ENCODE data around the gene TRIM52.
A peak's percentile ranks its signal among the peaks of the same experiment; 100 is the strongest.

TRIM52 gene

DNA sequence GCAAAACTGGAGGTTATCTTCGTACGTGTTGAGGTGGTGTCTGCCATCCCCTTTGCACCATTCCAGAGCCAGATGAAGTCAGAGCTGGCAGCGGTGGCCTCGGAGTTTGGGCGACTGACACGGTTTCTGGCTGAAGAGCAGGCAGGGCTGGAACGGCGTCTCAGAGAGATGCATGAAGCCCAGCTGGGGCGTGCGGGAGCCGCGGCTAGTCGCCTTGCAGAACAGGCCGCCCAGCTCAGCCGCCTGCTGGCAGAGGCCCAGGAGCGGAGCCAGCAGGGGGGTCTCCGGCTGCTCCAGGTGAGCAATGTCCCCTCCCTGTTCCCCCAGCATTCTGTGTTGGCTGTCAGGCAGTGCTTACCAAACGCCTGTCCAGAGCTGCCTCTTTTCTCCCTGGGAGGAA lies 28.4 kb downstream of the TRIM52 start:
- no peak for DNase-seq
- no peak for TF ChIP-seq GATA1 (IDR thresholded peaks at IDR 0.05; ENCODE audit: low read depth, low read length)
- no peak for TF ChIP-seq POLR2A (IDR thresholded peaks at IDR 0.05; ENCODE audit: low read length)

DNA sequence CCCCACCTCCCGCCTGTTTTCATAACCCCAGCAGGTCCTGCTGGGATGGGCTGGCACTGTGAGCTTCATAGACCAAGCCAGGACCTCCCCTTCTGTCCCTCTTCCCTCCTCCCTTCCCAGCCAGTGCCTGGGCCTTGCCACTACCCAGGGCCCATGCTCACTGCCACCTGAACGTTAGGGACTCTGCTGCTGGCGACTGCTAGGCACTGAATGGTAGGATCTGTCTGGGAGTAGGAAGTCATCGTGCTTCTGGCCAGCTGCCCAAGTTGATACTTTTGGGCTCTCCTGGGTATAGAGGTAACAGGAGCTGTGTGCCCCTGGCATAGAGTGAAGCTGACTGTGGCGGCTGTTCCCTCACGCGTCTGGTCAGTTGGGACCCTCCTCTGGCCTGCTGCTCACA lies 29.5 kb downstream of the TRIM52 start:
- DNase-seq = no peak

DNA sequence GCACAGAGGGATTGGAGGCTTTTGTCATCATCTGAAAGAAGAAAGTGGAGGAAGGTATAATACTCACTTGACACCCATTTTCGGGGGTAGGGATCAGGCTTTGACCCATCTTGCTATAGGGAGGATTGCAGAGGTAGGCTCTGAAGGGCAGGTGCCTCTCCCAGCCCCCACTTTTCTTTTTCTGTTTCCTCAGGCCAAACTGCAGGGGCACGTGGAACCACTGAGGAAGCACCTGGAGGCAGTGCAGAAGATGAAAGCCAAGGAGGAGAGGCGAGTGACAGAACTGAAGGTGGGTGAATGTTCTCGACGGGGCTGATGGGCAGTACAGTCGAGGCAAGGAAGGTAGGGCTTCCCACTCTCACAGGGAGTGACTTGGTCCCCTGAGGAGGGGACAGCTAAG lies 30.4 kb downstream of the TRIM52 start:
- TF ChIP-seq POLR2A (IDR thresholded peaks at IDR 0.05; ENCODE audit: low read length) = no peak
- TF ChIP-seq GATA1 (IDR thresholded peaks at IDR 0.05; ENCODE audit: low read depth, low read length) = no peak
- DNase-seq = no peak

More for the DNA sequence above, 29.5 kb downstream of the TRIM52 start:
- TF ChIP-seq GATA1 (IDR thresholded peaks at IDR 0.05; ENCODE audit: low read depth, low read length) = no peak
- TF ChIP-seq POLR2A (IDR thresholded peaks at IDR 0.05; ENCODE audit: low read length) = no peak

DNA sequence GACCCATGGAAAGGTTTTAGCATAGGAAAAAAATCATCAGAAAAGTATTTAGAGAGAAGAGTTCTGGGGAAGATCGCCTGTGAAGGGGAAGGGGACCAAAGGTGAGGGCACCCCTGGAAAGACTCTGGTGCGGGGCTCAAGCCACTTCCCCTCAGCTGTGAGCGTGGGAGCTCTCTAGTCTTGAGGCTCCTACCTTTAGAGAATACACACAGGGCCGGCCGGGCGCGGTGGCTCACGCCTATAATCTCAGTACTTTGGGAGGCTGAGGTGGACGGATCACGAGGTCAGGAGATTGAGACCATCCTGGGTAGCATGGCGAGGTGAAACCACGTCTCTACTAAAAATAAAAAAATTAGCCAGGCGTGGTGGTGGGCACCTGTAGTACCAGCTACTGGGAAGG lies 30.9 kb downstream of the TRIM52 start:
- TF ChIP-seq GATA1 (IDR thresholded peaks at IDR 0.05; ENCODE audit: low read depth, low read length) = no peak
- TF ChIP-seq POLR2A (IDR thresholded peaks at IDR 0.05; ENCODE audit: low read length) = no peak
- DNase-seq = no peak

DNA sequence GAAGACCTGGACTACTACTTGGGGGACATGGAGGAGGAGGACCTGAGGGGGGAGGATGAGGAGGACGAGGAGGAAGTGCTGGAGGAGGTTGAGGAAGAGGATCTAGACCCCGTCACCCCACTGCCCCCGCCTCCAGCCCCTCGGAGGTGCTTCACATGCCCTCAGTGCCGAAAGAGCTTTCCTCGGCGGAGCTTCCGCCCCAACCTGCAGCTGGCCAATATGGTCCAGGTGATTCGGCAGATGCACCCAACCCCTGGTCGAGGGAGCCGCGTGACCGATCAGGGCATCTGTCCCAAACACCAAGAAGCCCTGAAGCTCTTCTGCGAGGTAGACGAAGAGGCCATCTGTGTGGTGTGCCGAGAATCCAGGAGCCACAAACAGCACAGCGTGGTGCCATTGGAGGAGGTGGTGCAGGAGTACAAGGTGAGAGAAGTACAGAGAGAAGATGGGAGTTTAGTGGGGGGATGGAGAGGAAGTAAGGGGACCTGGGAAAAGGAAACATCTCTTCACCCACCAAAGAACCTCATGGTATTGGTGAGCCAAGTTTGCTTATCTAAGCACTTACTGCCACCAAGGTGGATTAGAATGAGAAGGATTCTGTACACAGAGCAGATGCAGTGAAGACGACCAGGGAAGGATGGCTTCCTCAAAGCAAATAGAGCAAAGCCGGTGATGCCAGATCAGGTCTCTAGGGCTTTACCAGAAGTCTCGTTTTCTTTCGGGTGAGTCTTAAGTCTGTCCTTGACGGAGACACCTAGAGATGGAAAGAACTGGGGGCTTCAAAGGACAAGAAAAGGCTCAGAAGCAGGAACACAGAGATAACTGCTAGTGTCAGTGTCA lies 36.3 kb downstream of the TRIM52 start:
- TF ChIP-seq POLR2A (IDR thresholded peaks at IDR 0.05; ENCODE audit: low read length) = no peak
- TF ChIP-seq GATA1 (IDR thresholded peaks at IDR 0.05; ENCODE audit: low read depth, low read length) = no peak
- no peak for DNase-seq

DNA sequence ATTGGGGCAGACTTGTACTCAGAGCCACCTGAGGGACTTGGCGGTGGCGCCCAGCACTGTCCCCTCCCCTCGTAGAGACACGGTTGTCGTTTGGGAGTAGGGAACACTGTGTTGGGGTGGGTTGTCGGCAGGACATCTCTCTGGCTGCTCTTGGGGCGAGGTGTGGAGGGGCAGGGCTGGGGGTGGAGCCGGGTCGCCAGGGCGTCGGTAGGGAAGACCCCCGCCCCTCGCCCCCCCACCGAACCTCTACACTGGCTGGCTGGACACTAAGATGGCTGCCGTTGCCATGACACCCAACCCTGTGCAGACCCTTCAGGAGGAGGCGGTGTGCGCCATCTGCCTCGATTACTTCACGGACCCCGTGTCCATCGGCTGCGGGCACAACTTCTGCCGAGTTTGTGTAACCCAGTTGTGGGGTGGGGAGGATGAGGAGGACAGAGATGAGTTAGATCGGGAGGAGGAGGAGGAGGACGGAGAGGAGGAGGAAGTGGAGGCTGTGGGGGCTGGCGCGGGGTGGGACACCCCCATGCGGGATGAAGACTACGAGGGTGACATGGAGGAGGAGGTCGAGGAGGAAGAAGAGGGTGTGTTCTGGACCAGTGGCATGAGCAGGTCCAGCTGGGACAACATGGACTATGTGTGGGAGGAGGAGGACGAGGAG lies 37.1 kb downstream of the TRIM52 start:
- no peak for TF ChIP-seq POLR2A (IDR thresholded peaks at IDR 0.05; ENCODE audit: low read length)
- TF ChIP-seq GATA1 (IDR thresholded peaks at IDR 0.05; ENCODE audit: low read depth, low read length) = no peak
- no peak for DNase-seq

DNA sequence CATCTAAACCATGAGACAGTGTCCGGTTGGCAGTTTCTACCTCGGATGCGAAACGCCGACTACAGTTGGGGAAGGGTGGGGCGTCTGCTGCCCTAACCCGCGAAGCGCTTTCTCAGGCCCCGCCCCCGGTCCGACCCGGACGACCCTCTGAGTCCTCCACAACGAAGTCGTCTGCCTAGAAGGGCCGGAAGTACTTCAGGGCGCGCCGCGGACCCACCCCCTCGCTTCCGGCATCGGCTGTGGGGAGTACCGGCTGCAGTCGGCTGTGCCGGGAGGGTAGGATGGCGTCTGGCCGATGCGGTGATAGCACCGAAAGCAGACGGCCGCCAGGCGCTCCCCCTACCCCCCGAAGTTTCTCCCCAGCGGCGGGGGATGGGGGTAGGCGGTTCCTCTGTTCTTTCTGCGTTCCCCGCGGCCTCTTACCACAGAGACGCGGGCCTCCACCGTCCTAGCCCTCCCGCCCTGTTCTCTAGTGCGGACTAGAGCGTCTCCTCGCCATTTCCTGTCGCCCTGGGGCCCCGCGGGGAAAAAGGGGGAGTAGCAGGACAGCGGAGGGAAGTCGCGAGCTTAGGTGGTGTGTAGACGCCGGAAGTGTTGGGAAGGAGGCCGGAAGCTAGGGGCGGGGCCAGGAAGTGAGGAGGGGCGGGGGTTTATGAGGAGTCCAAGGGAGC lies 37.8 kb downstream of the TRIM52 start, which contains the start of gene TRIM41:
Gene TRIM41, plus strand, starts transcription at position 224 of the 671 bp plus-strand sequence. CDS start 719 bp downstream, outside the sequence.
- no peak for DNase-seq
- no peak for TF ChIP-seq GATA1 (IDR thresholded peaks at IDR 0.05; ENCODE audit: low read depth, low read length)
- peak; percentile 98 for TF ChIP-seq POLR2A (IDR thresholded peaks at IDR 0.05; ENCODE audit: low read length)

GRCh38 chr5:181222630-181223057 lies 38.3 kb downstream of the TRIM52 start:
- DNase-seq = no peak
- no peak for TF ChIP-seq POLR2A (IDR thresholded peaks at IDR 0.05; ENCODE audit: low read length)

DNA sequence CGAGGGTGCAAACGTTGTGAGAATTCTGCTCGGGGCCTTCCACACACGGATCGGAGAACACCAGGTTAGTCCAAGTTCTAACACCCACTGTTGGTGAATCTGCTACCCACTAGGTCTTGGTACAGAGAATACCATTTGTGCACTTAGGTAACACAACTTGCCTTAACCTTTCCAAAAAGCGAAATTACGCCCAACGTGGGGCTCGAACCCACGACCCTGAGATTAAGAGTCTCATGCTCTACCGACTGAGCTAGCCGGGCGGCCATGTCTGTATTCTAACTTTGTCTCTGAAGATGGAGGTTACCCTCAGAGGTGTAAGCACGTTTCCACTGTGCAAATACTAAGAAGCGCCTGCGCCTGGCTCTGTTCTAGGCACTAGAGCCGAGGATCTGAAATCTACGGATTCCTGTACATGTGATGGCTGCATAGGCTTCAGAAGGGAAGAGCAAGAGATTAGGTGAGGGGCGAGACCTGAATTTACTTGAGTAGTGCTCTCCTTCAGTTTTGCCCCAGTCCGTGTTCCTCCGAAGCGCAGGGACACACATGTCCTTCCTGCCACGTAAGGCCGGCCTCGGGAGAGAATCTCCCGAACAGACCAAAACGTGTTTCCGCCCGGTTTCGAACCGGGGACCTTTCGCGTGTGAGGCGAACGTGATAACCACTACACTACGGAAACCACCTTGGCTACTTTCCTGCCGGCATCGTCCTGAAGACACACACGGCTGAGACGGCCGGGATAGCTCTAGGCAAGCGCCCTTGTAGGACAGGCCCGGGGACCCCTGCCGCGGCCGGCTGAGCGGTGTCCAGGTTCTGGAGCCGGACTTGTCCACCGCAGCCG lies 38.9 kb downstream of the TRIM52 start:
- no peak for DNase-seq
- TF ChIP-seq POLR2A (IDR thresholded peaks at IDR 0.05; ENCODE audit: low read length) (no peak), GATA1 (IDR thresholded peaks at IDR 0.05; ENCODE audit: low read depth, low read length) (no peak)

DNA sequence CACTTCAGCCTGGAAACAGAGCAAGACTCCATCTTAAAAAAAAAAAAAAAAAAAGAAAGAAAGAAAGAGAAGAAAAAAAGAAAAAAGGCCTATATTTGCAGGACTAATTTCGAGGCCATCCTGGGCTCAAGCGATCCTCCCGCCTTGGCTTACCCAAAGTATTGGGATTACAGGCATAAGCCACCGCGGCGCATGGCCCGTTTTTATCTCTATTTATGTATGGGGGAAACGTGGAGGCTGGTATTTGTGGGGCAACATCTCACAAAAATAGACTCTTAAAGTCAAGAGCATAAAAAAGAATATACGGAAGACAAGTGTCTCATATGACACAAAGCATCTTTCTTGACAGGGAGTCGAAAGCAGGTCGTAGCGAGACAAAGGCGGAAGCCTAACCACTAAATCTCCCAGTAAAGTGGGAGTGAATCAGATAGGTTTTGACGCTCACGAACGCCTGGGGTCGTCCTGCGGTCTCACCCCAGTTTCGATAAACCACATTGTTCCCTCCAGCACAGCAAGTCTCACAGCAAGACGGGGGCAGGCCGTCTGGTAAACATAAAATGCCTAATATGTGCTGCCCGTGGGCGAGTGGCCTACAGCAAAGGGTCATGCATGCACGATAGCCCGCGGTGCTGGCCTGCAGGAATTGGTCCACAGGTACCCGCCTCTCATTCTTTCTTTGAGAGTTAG lies 39.7 kb downstream of the TRIM52 start:
- no peak for DNase-seq
- no peak for TF ChIP-seq POLR2A (IDR thresholded peaks at IDR 0.05; ENCODE audit: low read length)

- no peak for TF ChIP-seq GATA1 (IDR thresholded peaks at IDR 0.05; ENCODE audit: low read depth, low read length)
- no peak for TF ChIP-seq POLR2A (IDR thresholded peaks at IDR 0.05; ENCODE audit: low read length)
- no peak for DNase-seq
Observed at GRCh38 chr5:181220178-181220515, 40.8 kb downstream of the TRIM52 start.

DNA sequence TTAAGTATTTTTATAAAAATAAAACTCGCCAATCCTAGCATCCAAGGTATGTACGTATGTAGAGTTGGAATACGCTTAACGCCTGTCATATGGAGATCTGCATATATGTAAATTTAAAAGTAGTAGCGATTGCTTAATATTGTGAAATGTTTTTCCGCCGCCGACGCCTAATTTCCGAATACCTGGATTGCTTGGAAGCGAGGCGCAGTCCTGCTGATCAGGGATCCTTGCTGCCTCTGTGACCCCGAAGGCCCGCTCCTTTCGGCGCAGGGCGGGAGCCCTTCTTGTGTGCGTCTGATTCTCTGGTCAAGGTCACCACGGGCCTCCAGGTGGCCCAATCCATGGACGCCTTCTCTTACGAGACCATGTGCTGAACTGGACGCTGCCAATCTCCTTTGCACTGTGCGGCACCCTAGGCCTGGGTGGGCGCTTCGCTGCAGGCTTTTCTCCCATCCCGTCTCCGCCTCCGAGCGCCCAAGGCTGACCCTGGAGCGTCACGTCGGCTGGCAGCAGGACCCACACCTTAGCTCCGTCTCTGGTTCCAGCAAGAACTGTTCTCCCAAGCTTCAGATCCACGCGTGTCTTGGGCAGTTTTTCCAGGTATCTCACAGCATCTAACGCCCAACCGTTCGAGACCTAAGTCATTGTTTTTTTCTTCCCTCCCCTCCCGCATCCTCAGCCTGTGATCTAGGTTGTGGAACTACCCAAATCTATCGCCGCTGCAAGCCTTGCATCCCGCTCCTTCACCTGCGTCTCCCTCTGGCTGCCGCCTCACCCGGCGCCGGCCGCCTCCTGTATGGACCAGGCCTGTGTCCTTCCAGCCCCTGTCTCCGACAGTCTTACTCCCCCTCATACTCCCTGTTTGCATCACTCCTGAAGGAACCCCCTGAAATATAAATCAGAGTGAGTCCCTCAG lies 41.4 kb downstream of the TRIM52 start:
- TF ChIP-seq POLR2A (IDR thresholded peaks at IDR 0.05; ENCODE audit: low read length) (no peak), GATA1 (IDR thresholded peaks at IDR 0.05; ENCODE audit: low read depth, low read length) (no peak)
- no peak for DNase-seq
